H1 (cell line): ENCODE measurements around the gene TCF7L2. TPM values are rescaled to one million over a fixed set of nuclear protein-coding genes. Genes with fewer than 3 reads are reported as not detected.

Source experiments
- CTCF ChIA-PET: fragments of 300-600 bp; sonication (Branson Sonifier 250); formaldehyde crosslinking; loops from one replicate; lab custom pipeline; 2021; ENCODE audit not compliant: partially characterized antibody; lab: Charles Lee
- POLR2A ChIA-PET: fragments of 300-600 bp; sonication (Branson Sonifier 250); formaldehyde crosslinking; loops from one replicate; lab custom pipeline; 2021; ENCODE audit warnings: inconsistent platforms; ENCODE audit not compliant: partially characterized antibody; lab: Charles Lee
- DNase-seq, 2 experiments: peaks; one replicate each; pipeline versions ENCODE4 v3.0.0 to v3.0.0-alpha.2; 2010 to 2022; ENCODE audit warnings: low spot score in 2 of 2, low read depth in 1 of 2, mixed read lengths in 1 of 2
- FAIRE-seq: peaks from 2 replicates; lab custom pipeline; 2011; peaks lifted over from hg19 to GRCh38; lab: Jason Lieb, UNC
- H2AFZ ChIP-seq: 2 replicates; pipeline ENCODE4 v1.8.1; 2012; ENCODE audit warnings: low read length, inconsistent platforms
- H2AK5ac ChIP-seq: 2 replicates; pipeline ENCODE4 v1.6.1; 2013; ENCODE audit warnings: low read depth, low read length
- H2BK120ac ChIP-seq: replicated peaks from 2 replicates; pipeline ENCODE3; 2013; ENCODE audit warnings: low read depth, low read length, inconsistent platforms
- H2BK12ac ChIP-seq: 2 replicates; pipeline ENCODE4 v1.6.1; 2013; ENCODE audit warnings: low read depth, low read length
- H2BK15ac ChIP-seq: 2 replicates; pipeline ENCODE4 v1.6.1; 2013; ENCODE audit warnings: low read length
- H2BK20ac ChIP-seq: 2 replicates; pipeline ENCODE4 v1.6.1; 2013; ENCODE audit warnings: low read length
- H2BK5ac ChIP-seq: 2 replicates; pipeline ENCODE4 v1.6.1; 2013; ENCODE audit warnings: low read depth, low read length
- H3K14ac ChIP-seq: 2 replicates; pipeline ENCODE4 v1.6.1; 2013; ENCODE audit warnings: inconsistent platforms; ENCODE audit not compliant: insufficient read length
- H3K18ac ChIP-seq: 2 replicates; pipeline ENCODE4 v1.6.1; 2013; ENCODE audit warnings: low read length; ENCODE audit errors: extremely low read depth
- H3K23ac ChIP-seq: 2 replicates; pipeline ENCODE4 v1.6.1; 2013; ENCODE audit warnings: inconsistent platforms; ENCODE audit not compliant: insufficient read length
- H3K23me2 ChIP-seq: 2 replicates; pipeline ENCODE4 v1.6.1; 2013; ENCODE audit warnings: low read depth, low read length
- H3K27ac ChIP-seq: 2 replicates; pipeline ENCODE4 v1.6.1; 2011; ENCODE audit warnings: low read depth, low read length, inconsistent platforms
- H3K27me3 ChIP-seq, 4 experiments: replicated peaks in 1 of 4; 1 replicate in 1 of 4; 2 replicates in 3 of 4; pipeline versions ENCODE4 v1.6.1 to v1.8.1; 2011 to 2013; ENCODE audit warnings: low read length in 3 of 4, mild to moderate bottlenecking in 3 of 4, inconsistent platforms in 2 of 4, mixed read lengths in 2 of 4, moderate library complexity in 1 of 4; ENCODE audit not compliant: control insufficient read depth in 3 of 4, insufficient read depth in 3 of 4; ENCODE audit errors: extremely low read depth in 1 of 4
- H3K36me3 ChIP-seq, 4 experiments: 2 replicates each; pipeline versions ENCODE4 v1.6.1 to v1.8.1; 2011 to 2013; ENCODE audit warnings: mild to moderate bottlenecking in 4 of 4, low read length in 3 of 4, moderate library complexity in 2 of 4, control low read depth in 1 of 4, inconsistent platforms in 1 of 4; ENCODE audit not compliant: insufficient read depth in 4 of 4, control insufficient read depth in 2 of 4
- H3K4ac ChIP-seq: replicated peaks from 2 replicates; pipeline ENCODE3; 2013; ENCODE audit warnings: low read length, low read depth, mixed read lengths, inconsistent platforms; ENCODE audit not compliant: insufficient read length
- H3K4me1 ChIP-seq, 4 experiments: replicated peaks in 1 of 4; 1 replicate in 1 of 4; 2 replicates in 3 of 4; pipeline versions ENCODE4 v1.6.1 to v1.8.1; 2011 to 2013; ENCODE audit warnings: low read length in 3 of 4, inconsistent platforms in 2 of 4, mixed read lengths in 1 of 4; ENCODE audit not compliant: insufficient read depth in 4 of 4, control insufficient read depth in 3 of 4
- H3K4me2 ChIP-seq, 2 experiments: 2 replicates each; pipeline versions ENCODE4 v1.6.1 to v1.8.1; 2011 to 2013; ENCODE audit warnings: low read depth in 2 of 2, low read length in 2 of 2, control low read depth in 1 of 2, inconsistent platforms in 1 of 2, mild to moderate bottlenecking in 1 of 2; ENCODE audit not compliant: insufficient read depth in 1 of 2
- H3K4me3 ChIP-seq, 4 experiments: fragments of 200-600, 300-600 bp in 1 of 4; sonication (generic), shearing (Covaris generic), sonication (Bioruptor Twin) in 1 of 4; 2 replicates each; pipeline versions ENCODE4 v1.5.1 to v1.8.1; 2011 to 2016; ENCODE audit warnings: low read length in 4 of 4, low read depth in 3 of 4, control low read depth in 2 of 4, inconsistent platforms in 2 of 4, mild to moderate bottlenecking in 2 of 4, mixed read lengths in 1 of 4, moderate library complexity in 1 of 4; ENCODE audit not compliant: insufficient read depth in 2 of 4; ENCODE audit errors: extremely low read depth in 1 of 4
- H3K56ac ChIP-seq: replicated peaks from 2 replicates; pipeline ENCODE3; 2013; ENCODE audit warnings: low read depth, mild to moderate bottlenecking, mixed read lengths, low read length, inconsistent platforms; ENCODE audit not compliant: insufficient read length
- H3K79me1 ChIP-seq: 2 replicates; pipeline ENCODE4 v1.6.1; 2013; ENCODE audit warnings: low read depth, low read length, control low read depth
- H3K79me2 ChIP-seq, 2 experiments: 2 replicates each; pipeline versions ENCODE4 v1.6.1 to v1.8.1; 2012 to 2013; ENCODE audit warnings: low read length in 2 of 2, mild to moderate bottlenecking in 2 of 2, inconsistent platforms in 1 of 2; ENCODE audit not compliant: insufficient read depth in 2 of 2, control insufficient read depth in 1 of 2
- H3K9ac ChIP-seq, 4 experiments: replicated peaks in 1 of 4; 1 replicate in 1 of 4; 2 replicates in 3 of 4; pipeline versions ENCODE4 v1.6.1 to v1.8.1; 2011 to 2013; ENCODE audit warnings: low read depth in 3 of 4, low read length in 3 of 4, control low read depth in 2 of 4, mild to moderate bottlenecking in 2 of 4, moderate library complexity in 2 of 4, inconsistent platforms in 1 of 4; ENCODE audit errors: extremely low read depth in 1 of 4
- H3K9me3 ChIP-seq, 2 experiments: 2 replicates each; pipeline versions ENCODE4 v1.6.1 to v1.8.1; 2012 to 2013; ENCODE audit warnings: mild to moderate bottlenecking in 2 of 2, moderate library complexity in 2 of 2, control low read depth in 1 of 2, inconsistent platforms in 1 of 2, low read depth in 1 of 2, low read length in 1 of 2, mixed read lengths in 1 of 2; ENCODE audit not compliant: insufficient read depth in 2 of 2
- H4K20me1 ChIP-seq, 2 experiments: replicated peaks in 1 of 2; 2 replicates each; pipeline versions ENCODE3 to v1.8.1; 2011 to 2013; ENCODE audit warnings: inconsistent platforms in 2 of 2, low read length in 2 of 2, mild to moderate bottlenecking in 1 of 2; ENCODE audit not compliant: insufficient read depth in 2 of 2, control insufficient read depth in 1 of 2
- H4K5ac ChIP-seq: 2 replicates; pipeline ENCODE4 v1.6.1; 2013; ENCODE audit warnings: low read length, low read depth, mixed read lengths, inconsistent platforms; ENCODE audit not compliant: insufficient read length
- H4K8ac ChIP-seq: 2 replicates; pipeline ENCODE4 v1.8.0; 2013; ENCODE audit warnings: mild to moderate bottlenecking, moderate library complexity, low read length, inconsistent platforms; ENCODE audit not compliant: insufficient read depth; ENCODE audit errors: extremely low read depth
- H4K91ac ChIP-seq: replicated peaks from 2 replicates; pipeline ENCODE3; 2013; ENCODE audit warnings: low read length, mixed read lengths, inconsistent platforms; ENCODE audit not compliant: insufficient read length
- BCL11A ChIP-seq, 2 experiments: IDR thresholded peaks; one replicate each; pipeline ENCODE4 v1.6.1; 2011; ENCODE audit warnings: low read depth in 2 of 2, low read length in 2 of 2, mild to moderate bottlenecking in 2 of 2
- CBX8 ChIP-seq: fragments of 300-800, 300-1000 bp; sonication (generic); IDR thresholded peaks from 2 replicates; pipeline ENCODE4 v1.7.1; 2016; ENCODE audit warnings: low read depth, low read length, borderline replicate concordance
- JUN ChIP-seq: IDR thresholded peaks from 2 replicates; pipeline ENCODE4 v1.6.1; 2011; ENCODE audit warnings: low read depth, mild to moderate bottlenecking, improper control_type of control experiment, low read length
- KDM1A ChIP-seq: fragments of 200-600, 300-600 bp; sonication (generic); IDR thresholded peaks from 2 replicates; pipeline ENCODE4 v1.7.1; 2016; ENCODE audit warnings: mild to moderate bottlenecking, low read length, borderline replicate concordance
- RFX5 ChIP-seq: IDR thresholded peaks from 2 replicates; pipeline ENCODE4 v1.6.1; 2011; ENCODE audit warnings: low read depth, low read length, improper control_type of control experiment, borderline replicate concordance
- SAP30 ChIP-seq: fragments of 300-600 bp; sonication (generic); IDR thresholded peaks from 2 replicates; pipeline ENCODE4 v1.7.1; 2012; ENCODE audit warnings: low read length, moderate library complexity, mild to moderate bottlenecking, inconsistent platforms; ENCODE audit not compliant: insufficient read depth, insufficient replicate concordance
- TAF1 ChIP-seq: IDR thresholded peaks from 2 replicates; pipeline ENCODE4 v1.6.1; 2011; ENCODE audit warnings: mild to moderate bottlenecking, low read depth, low read length
- TCF12 ChIP-seq: IDR thresholded peaks from 2 replicates; pipeline ENCODE4 v1.6.1; 2011; ENCODE audit warnings: low read depth, mild to moderate bottlenecking, low read length
- WGBS, 2 experiments: shearing (Covaris generic) in 1 of 2; methylation state at CpG; one replicate each; pipeline versions ENCODE4 v1.1.6 to v1.1.7; 2013 to 2015; ENCODE audit warnings: low lambda C conversion rate in 2 of 2, mixed read lengths in 2 of 2, inconsistent platforms in 1 of 2, low coverage in 1 of 2, missing lambda C conversion rate in 1 of 2; ENCODE audit not compliant: insufficient replicate concordance in 2 of 2, insufficient coverage in 1 of 2, insufficient read length in 1 of 2; ENCODE audit errors: extremely low coverage in 1 of 2, missing lambda C conversion rate in 1 of 2; 5-methylcytosine and 5-hydroxymethylcytosine counted together
- polyA plus RNA-seq, 7 experiments: library from polyadenylated mRNA; depleted of rRNA in 3 of 7; stranded (reverse) in 5 of 7; unstranded in 2 of 7; fragments of >200 nt in 5 of 7; fragments of 200-250 nt in 2 of 7; gene quantifications; 1 replicate in 5 of 7; 2 replicates in 1 of 7; 4 replicates in 1 of 7; pipeline versions ENCODE4 v1.2.1 to v1.2.3, GENCODE V29; 2011 to 2013; ENCODE audit warnings: missing spikeins in 2 of 7, mixed read lengths in 2 of 7
- total RNA-seq: library from RNA; stranded (reverse); fragmentation: NEBNext Ultra II Directional; extraction: Animal tissue kit (Norgen Biotek cat#: 25700); gene quantifications from 2 replicates; pipeline ENCODE4 v1.2.1, GENCODE V29; 2021
- TF ChIP-seq, protein P1 (sequence below), 3 experiments: IDR thresholded peaks; 1 replicate in 2 of 3; 2 replicates in 1 of 3; pipeline versions ENCODE4 v1.5.1 to v1.6.1; 2011; ENCODE audit warnings: low read length in 3 of 3, mild to moderate bottlenecking in 3 of 3, inconsistent platforms in 2 of 3, low read depth in 1 of 3, moderate library complexity in 1 of 3; ENCODE audit not compliant: insufficient read depth in 1 of 3; ENCODE audit errors: control extremely low read depth in 1 of 3

Gene TCF7L2
- total and polyA plus RNA-seq, 2 of the 8 experiments (the other 6 are each of a cell fraction or from before 2014, with no cell fraction given) = 33.9 to 67.3 TPM

- Histone ChIP-seq H3K9ac (no peak overlapping the region), H3K4ac (no peak overlapping the region), H3K18ac (no peak overlapping the region), H4K20me1 (peaks cover 23 to 24% of the 10 kb centered on the region in 2 experiments), H3K4me1 (peaks cover 6 to 29% (median 12%) of the 10 kb centered on the region in 4 experiments), H3K23me2 (no peaks in the 10 kb centered on the region), H3K56ac (no peak overlapping the region), H3K27me3 (no peaks in the 10 kb centered on the region), H2BK15ac (no peak overlapping the region), H4K8ac (no peak overlapping the region), H4K91ac (no peak overlapping the region), H3K4me3 (no peak overlapping the region), H2BK12ac (no peak overlapping the region), H3K9me3 (no peaks in the 10 kb centered on the region), H2BK20ac (no peak overlapping the region), H4K5ac (no peak overlapping the region), H3K4me2 (no peak overlapping the region), H2BK120ac (no peak overlapping the region), H2AK5ac (no peak overlapping the region), H3K79me1 (peaks cover 8% of the 10 kb centered on the region), H2BK5ac (no peak overlapping the region), H3K79me2 (peaks cover 13 to 93% of the 10 kb centered on the region in 2 experiments; a peak in 3 of 4 replicates), H2AFZ (no peak overlapping the region), H3K36me3 (peaks cover 0 to 20% (median 0%) of the 10 kb centered on the region in 4 experiments; a peak in 4 of 8 replicates), H3K23ac (no peak overlapping the region), H3K14ac (no peak overlapping the region), H3K27ac (no peak overlapping the region)
- DNase-seq = no peak
- TF ChIP-seq JUN (no peak), CBX8 (no peak), SAP30 (no peak), BCL11A (IDR thresholded peaks at IDR 0.05; ENCODE audit: low read depth in 2 of 2, low read length in 2 of 2) (no peak), TCF12 (no peak), TAF1 (no peak), RFX5 (no peak), KDM1A (no peak)
- TF ChIP-seq, protein P1, sequence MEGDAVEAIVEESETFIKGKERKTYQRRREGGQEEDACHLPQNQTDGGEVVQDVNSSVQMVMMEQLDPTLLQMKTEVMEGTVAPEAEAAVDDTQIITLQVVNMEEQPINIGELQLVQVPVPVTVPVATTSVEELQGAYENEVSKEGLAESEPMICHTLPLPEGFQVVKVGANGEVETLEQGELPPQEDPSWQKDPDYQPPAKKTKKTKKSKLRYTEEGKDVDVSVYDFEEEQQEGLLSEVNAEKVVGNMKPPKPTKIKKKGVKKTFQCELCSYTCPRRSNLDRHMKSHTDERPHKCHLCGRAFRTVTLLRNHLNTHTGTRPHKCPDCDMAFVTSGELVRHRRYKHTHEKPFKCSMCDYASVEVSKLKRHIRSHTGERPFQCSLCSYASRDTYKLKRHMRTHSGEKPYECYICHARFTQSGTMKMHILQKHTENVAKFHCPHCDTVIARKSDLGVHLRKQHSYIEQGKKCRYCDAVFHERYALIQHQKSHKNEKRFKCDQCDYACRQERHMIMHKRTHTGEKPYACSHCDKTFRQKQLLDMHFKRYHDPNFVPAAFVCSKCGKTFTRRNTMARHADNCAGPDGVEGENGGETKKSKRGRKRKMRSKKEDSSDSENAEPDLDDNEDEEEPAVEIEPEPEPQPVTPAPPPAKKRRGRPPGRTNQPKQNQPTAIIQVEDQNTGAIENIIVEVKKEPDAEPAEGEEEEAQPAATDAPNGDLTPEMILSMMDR (IDR thresholded peaks at IDR 0.05; ENCODE audit: control extremely low read depth in 1 of 3, insufficient read depth in 1 of 3, low read depth in 1 of 3, low read length in 3 of 3) = no peak
- POLR2A ChIA-PET = interaction anchor here (1.0 to 2.6 kb wide), 5 partner anchors 11 to 40 kb away, joined by 3 to 10 read pairs (median 5); no protein-coding TSS in a partner anchor
- no peak for FAIRE-seq
- WGBS, 2 experiments = 87% methylated on average over 2 of the region's 2 CpGs; no CpG with 5 or more reads in 1 of the 2 experiments
- CTCF ChIA-PET = interaction anchor here (0.9 to 1.2 kb wide), 2 partner anchors 406 to 415 kb away, joined by 3 to 4 read pairs; no protein-coding TSS in a partner anchor
These were observed 29.9 kb downstream of the TCF7L2 start for GRCh38 chr10:112979927-112980326.
